ENCODE measurements around the gene METTL16.
"Not testable (repeated sequence)": the region's sequence is repeated elsewhere in the genome, so short reads cannot be mapped to it uniquely, and the experiment has no call there.

METTL16 gene

GRCh38 chr17:2449486-2449885 is 62.2 kb downstream of the METTL16 start:
- no peak for DNase-seq

- DNase-seq, result not testable (repeated sequence)
Observed at GRCh38 chr17:2447479-2447878, 64.2 kb downstream of the METTL16 start.

- no peak for DNase-seq
Observed at GRCh38 chr17:2445638-2446037, 66.0 kb downstream of the METTL16 start.

GRCh38 chr17:2444382-2444781 is 67.3 kb downstream of the METTL16 start:
- no peak for DNase-seq

- DNase-seq, result no peak
Observed at GRCh38 chr17:2442166-2442565, 69.5 kb downstream of the METTL16 start.

GRCh38 chr17:2440930-2441329 is 70.8 kb downstream of the METTL16 start:
- no peak for DNase-seq

GRCh38 chr17:2439997-2440396 is 71.7 kb downstream of the METTL16 start:
- not testable (repeated sequence) for DNase-seq

- DNase-seq, result no peak
Observed at GRCh38 chr17:2438823-2439222, 72.9 kb downstream of the METTL16 start.

GRCh38 chr17:2436316-2436905 is 75.3 kb downstream of the METTL16 start:
- peak; percentile 88 for DNase-seq

GRCh38 chr17:2435862-2436261 is 75.8 kb downstream of the METTL16 start:
- peak; percentile 88 for DNase-seq

GRCh38 chr17:2435181-2435741 is 76.4 kb downstream of the METTL16 start:
- peak; percentile 86 for DNase-seq

- DNase-seq, result no peak
Observed at GRCh38 chr17:2433696-2434095, 78.0 kb downstream of the METTL16 start.

- no peak for DNase-seq
Observed at GRCh38 chr17:2427910-2428309, 83.8 kb downstream of the METTL16 start.

- no peak for DNase-seq
Observed at GRCh38 chr17:2427215-2427614, 84.5 kb downstream of the METTL16 start.

- DNase-seq, result no peak
Observed at GRCh38 chr17:2423271-2423670, 88.4 kb downstream of the METTL16 start.

- DNase-seq, result peak; percentile 12
Observed at GRCh38 chr17:2421315-2422147, 90.2 kb downstream of the METTL16 start.

GRCh38 chr17:2420176-2420575 is 91.5 kb downstream of the METTL16 start:
- DNase-seq, result no peak

- DNase-seq, result no peak
Observed at GRCh38 chr17:2419486-2419885, 92.2 kb downstream of the METTL16 start.

- DNase-seq, result no peak
Observed at GRCh38 chr17:2418572-2418971, 93.1 kb downstream of the METTL16 start.

- peak; percentile 60 for DNase-seq
Observed at GRCh38 chr17:2416010-2416734, 95.5 kb downstream of the METTL16 start.

- DNase-seq, result no peak
Observed at GRCh38 chr17:2415081-2415480, 96.6 kb downstream of the METTL16 start.

- DNase-seq, result no peak
Observed at GRCh38 chr17:2414446-2415064, 97.1 kb downstream of the METTL16 start.

- DNase-seq, result no peak
Observed at GRCh38 chr17:2412561-2413021, 99.1 kb downstream of the METTL16 start.
